Endothelial cell of umbilical vein (primary cell): ENCODE measurements around the gene GPATCH11. TPM values are rescaled to one million over a fixed set of nuclear protein-coding genes. Genes with fewer than 3 reads are reported as not detected.

Source experiments
- Bru-seq: library from RNA; stranded (reverse); fragments of 400-500 nt; gene quantifications from one replicate; lab custom pipeline; 2021; lab: Mats Ljungman, UMichigan
- BruChase-seq, 2 experiments: library from RNA; stranded (reverse); fragments of 400-500 nt; gene quantifications; one replicate each; lab custom pipeline; 2021; lab: Mats Ljungman, UMichigan
- BruUV-seq: library from RNA; stranded (reverse); fragments of 400-500 nt; replicated peaks from 2 replicates; lab custom pipeline; 2021; lab: Mats Ljungman, UMichigan
- CTCF ChIA-PET: fragments of 300-600, 350-600 bp; sonication (Branson Sonifier 250); formaldehyde crosslinking; loops from one replicate; lab custom pipeline; 2021; ENCODE audit warnings: antibody characterized with exemption, inconsistent platforms; lab: Charles Lee
- POLR2A ChIA-PET: fragments of 300-600, 350-600 bp; sonication (Branson Sonifier 250); formaldehyde crosslinking; loops from one replicate; lab custom pipeline; 2021; ENCODE audit warnings: antibody characterized with exemption, inconsistent platforms; lab: Charles Lee
- DNase-seq: peaks from one replicate; pipeline ENCODE4 v3.0.0-alpha.2; 2011; ENCODE audit warnings: low read depth, low spot score
- FAIRE-seq: peaks from 2 replicates; lab custom pipeline; 2011; peaks lifted over from hg19 to GRCh38; lab: Jason Lieb, UNC
- H2AFZ ChIP-seq: 2 replicates; pipeline ENCODE4 v1.6.0; 2012; ENCODE audit warnings: low read depth, low read length, control low read depth, inconsistent platforms
- H3K27ac ChIP-seq: 2 replicates; pipeline ENCODE4 v1.5.1; 2011; ENCODE audit warnings: low read depth, mild to moderate bottlenecking, control low read depth, low read length, moderate library complexity; ENCODE audit not compliant: insufficient read depth
- H3K27me3 ChIP-seq, 2 experiments: 2 replicates each; pipeline versions ENCODE4 v1.6.0 to v1.6.1; 2011; ENCODE audit warnings: low read length in 2 of 2, mixed read lengths in 1 of 2; ENCODE audit not compliant: control insufficient read depth in 2 of 2, insufficient read depth in 2 of 2
- H3K36me3 ChIP-seq, 2 experiments: 2 replicates in 1 of 2; 3 replicates in 1 of 2; pipeline ENCODE4 v1.5.1; 2011; ENCODE audit warnings: low read length in 2 of 2, mild to moderate bottlenecking in 1 of 2, moderate library complexity in 1 of 2; ENCODE audit not compliant: control insufficient read depth in 2 of 2, insufficient read depth in 2 of 2; ENCODE audit errors: extremely low read depth in 1 of 2
- H3K4me1 ChIP-seq: 3 replicates; pipeline ENCODE4 v1.5.1; 2011; ENCODE audit warnings: mild to moderate bottlenecking, low read length; ENCODE audit not compliant: control insufficient read depth, insufficient read depth; ENCODE audit errors: extremely low read depth
- H3K4me2 ChIP-seq: 2 replicates; pipeline ENCODE4 v1.6.1; 2011; ENCODE audit warnings: low read length, control low read depth, mixed read lengths; ENCODE audit not compliant: insufficient read depth
- H3K4me3 ChIP-seq, 3 experiments: fragments of 200-600 bp in 1 of 3; sonication (generic), shearing (Covaris generic) in 1 of 3; replicated peaks in 1 of 3; 2 replicates each; pipeline ENCODE4 v1.5.1; 2011 to 2016; ENCODE audit warnings: control low read depth in 3 of 3, low read length in 3 of 3, mild to moderate bottlenecking in 2 of 3, inconsistent platforms in 1 of 3, low read depth in 1 of 3, moderate library complexity in 1 of 3; ENCODE audit not compliant: insufficient read depth in 1 of 3
- H3K79me2 ChIP-seq: 2 replicates; pipeline ENCODE4 v1.6.0; 2012; ENCODE audit warnings: low read length, inconsistent platforms; ENCODE audit not compliant: control insufficient read depth, insufficient read depth
- H3K9ac ChIP-seq: replicated peaks from 2 replicates; pipeline ENCODE3; 2011; ENCODE audit warnings: low read length, control low read depth; ENCODE audit not compliant: insufficient read depth; ENCODE audit errors: extremely low read depth
- H3K9me1 ChIP-seq: replicated peaks from 3 replicates; pipeline ENCODE4 v1.6.0; 2011; ENCODE audit warnings: mild to moderate bottlenecking, low read length; ENCODE audit not compliant: control insufficient read depth, insufficient read depth; ENCODE audit errors: extremely low read depth
- H3K9me3 ChIP-seq: replicated peaks from 2 replicates; pipeline ENCODE4 v1.5.1; 2012; ENCODE audit warnings: low read length, inconsistent platforms; ENCODE audit not compliant: control insufficient read depth, insufficient read depth
- H4K20me1 ChIP-seq: replicated peaks from 2 replicates; pipeline ENCODE3; 2011; ENCODE audit warnings: mild to moderate bottlenecking, low read length; ENCODE audit not compliant: control insufficient read depth, insufficient read depth; ENCODE audit errors: extremely low read depth
- CTCF ChIP-seq, 2 donors: IDR thresholded peaks; 1 replicate in 1 of 2; 2 replicates in 1 of 2; pipeline ENCODE4 v1.5.1; 2011; ENCODE audit warnings: low read length in 2 of 2, mild to moderate bottlenecking in 2 of 2, moderate library complexity in 2 of 2, control low read depth in 1 of 2, inconsistent platforms in 1 of 2, low read depth in 1 of 2; ENCODE audit not compliant: insufficient read depth in 1 of 2; ENCODE audit errors: extremely low read depth in 1 of 2
- POLR2A ChIP-seq: IDR thresholded peaks from 2 replicates; pipeline ENCODE4 v1.6.1; 2012; ENCODE audit warnings: low read depth, mild to moderate bottlenecking, control low read depth, low read length
- POLR2AphosphoS5 ChIP-seq: IDR thresholded peaks from 2 replicates; pipeline ENCODE4 v1.6.1; 2012; ENCODE audit warnings: low read depth, mild to moderate bottlenecking, control low read depth, low read length, moderate library complexity; ENCODE audit not compliant: insufficient read depth
- dilution Hi-C: fragments of 300-500 bp; cut with MboI; formaldehyde crosslinking; loops from one replicate; pipeline ENCODE4 v1.15.0; 2019; ENCODE audit warnings: low sequenced_read_pairs; ENCODE audit not compliant: extremely low pct_ligation_motif_present
- intact Hi-C: fragments of 100-400 bp; cut with micrococcal nuclease; formaldehyde crosslinking; loops from one replicate; pipeline ENCODE4 v1.10.0; 2022
- long read RNA-seq: library from polyadenylated mRNA; stranded (forward); transcript quantifications from one replicate; pipeline ENCODE4 v2.0.0, GENCODE V29; 2021
- polyA minus RNA-seq, 3 experiments: library from RNA; depleted of rRNA, polyadenylated mRNA; stranded (reverse); fragments of >200 nt; gene quantifications; 1 replicate in 1 of 3; 2 replicates in 2 of 3; pipeline ENCODE4 v1.2.3, GENCODE V29; 2011
- polyA plus RNA-seq, 4 experiments: library from polyadenylated mRNA; depleted of rRNA in 3 of 4; stranded (reverse) in 3 of 4; unstranded in 1 of 4; fragments of >200 nt; gene quantifications; 2 replicates each; pipeline versions ENCODE4 v1.2.1 to v1.2.3, GENCODE V29; 2011 to 2012; ENCODE audit warnings: missing spikeins in 1 of 4
- total RNA-seq: library from RNA; stranded (reverse); gene quantifications from 2 replicates; pipeline ENCODE4 v1.2.3, GENCODE V29; 2021

The GPATCH11 gene
- 10.2 and 12.1 TPM in 2 replicates for total RNA-seq
- polyA plus RNA-seq: 1.4 and 2.1 TPM in 2 replicates
- 3.6 and 3.9 TPM in 2 replicates for polyA plus RNA-seq (2011; cell fraction: cytosol; rRNA removed)
- polyA plus RNA-seq (2011; cell fraction: nucleus; rRNA removed): 1.5 and 2.8 TPM in 2 replicates
- polyA plus RNA-seq (2012): 8.3 and 10.2 TPM in 2 replicates
- 2.3 and 2.6 TPM in 2 replicates for polyA minus RNA-seq
- 2.9 TPM for polyA minus RNA-seq (2011; cell fraction: cytosol; rRNA and poly(A)+ RNA removed)
- 1.1 and 2.1 TPM in 2 replicates for polyA minus RNA-seq (2011; cell fraction: nucleus; rRNA and poly(A)+ RNA removed)
- percentile 68 among the genes with signal in this experiment for Bru-seq, nascent RNA
- BruChase-seq, experiment 1, labeled RNA remaining after a 6-hour chase: percentile 79 among the genes with signal in this experiment
- percentile 83 among the genes with signal in this experiment for BruChase-seq, experiment 2, labeled RNA remaining after a 2-hour chase
- long read RNA-seq, transcript GPATCH11-202 (9 exons, 3,906 nt): major isoform, 18 of 26 reads
- long read RNA-seq, partial matches to known transcripts: 1 of 26 reads
- long read RNA-seq, other reads (novel, unspliced or antisense): 5 of 26 reads

GRCh38 chr2:37083873-37084794, at the start of gene GPATCH11, which contains the start of gene HEATR5B:
Gene GPATCH11, plus strand, starts transcription at chr2:37084518. Its CDS starts 3,864 bp downstream, at chr2:37088382.
Gene HEATR5B, minus strand, starts transcription at chr2:37084372. Its CDS starts 958 bp downstream, at chr2:37083414.
- CTCF ChIA-PET: no interaction called here
- dilution Hi-C loops: no loop called here
- peak within 1 kb of the TSS; percentile 54 to 99 (median 82) for H3K4me3 ChIP-seq

More at GRCh38 chr2:37083873-37084794, at the start of gene GPATCH11, which contains the start of gene HEATR5B:
- Histone ChIP-seq H3K4me1 (peaks cover 32% of the 10 kb centered on the region), H2AFZ (peak within 1 kb of the TSS; percentile 98), H3K9me1 (no peaks in the 10 kb centered on the region), H3K9me3 (no peaks in the 10 kb centered on the region), H3K27me3 (no peaks in the 10 kb centered on the region), H4K20me1 (no peaks in the 10 kb centered on the region), H3K27ac (peak within 1 kb of the TSS; percentile 42), H3K4me2 (peak within 1 kb of the TSS; percentile 98), H3K36me3 (peaks cover 0 to 3% of the 10 kb centered on the region in 2 experiments), H3K79me2 (peaks cover 11% of the 10 kb centered on the region), H3K9ac (peak within 1 kb of the TSS; percentile 76)
- FAIRE-seq (peak; percentile 93), DNase-seq (peak; percentile 99)
- TF ChIP-seq POLR2AphosphoS5 (peak; percentile 59), POLR2A (peak; percentile 73), CTCF (IDR thresholded peaks at IDR 0.05; ENCODE audit: extremely low read depth in 1 of 2, insufficient read depth in 1 of 2, low read depth in 1 of 2, low read length in 2 of 2) (no peak)
- BruUV-seq: TSS peak; percentile 54
- intact Hi-C loops: loop anchor here (5.0 kb wide), 1 partner anchor 117 kb away; the partner anchor contains the start of gene STRN
- POLR2A ChIA-PET: no interaction called here
